SK-N-SH treated with all-trans-retinoic acid at 6 μM for 48 hours (cell line): ENCODE data around the gene ZNF860.

ENCODE experiments used
- ATAC-seq: fragments of 200-7000 bp; cut with Tn5 transposase; 3 replicates; pipeline ENCODE4 v1.9.1; 2020; ENCODE audit warnings: mild to moderate bottlenecking, moderate library complexity
- BACH2 ChIP-seq: fragments of 250-450 bp; sonication (Bioruptor Pico); IDR thresholded peaks from 2 replicates; pipeline ENCODE4 v1.9.0; 2021; ENCODE audit warnings: mild to moderate bottlenecking, borderline replicate concordance
- CSDC2 ChIP-seq: fragments of 250-450 bp; sonication (Bioruptor Pico); IDR thresholded peaks from 2 replicates; pipeline ENCODE4 v1.5.0; 2020; ENCODE audit warnings: mild to moderate bottlenecking, moderate library complexity
- ESRRG ChIP-seq: fragments of 250-450 bp; sonication (Bioruptor Pico); IDR thresholded peaks from 2 replicates; pipeline ENCODE4 v1.6.1; 2021; ENCODE audit warnings: mild to moderate bottlenecking
- GLIS3 ChIP-seq: fragments of 250-450 bp; sonication (Bioruptor Pico); IDR thresholded peaks from 2 replicates; pipeline ENCODE4 v1.5.0; 2020; ENCODE audit warnings: mild to moderate bottlenecking, moderate library complexity
- ISL1 ChIP-seq: fragments of 250-450 bp; sonication (Bioruptor Pico); IDR thresholded peaks from 2 replicates; pipeline ENCODE4 v2.1.2; 2022; ENCODE audit warnings: mild to moderate bottlenecking, moderate library complexity
- OSR1 ChIP-seq: fragments of 250-450 bp; sonication (Bioruptor Pico); IDR thresholded peaks from 2 replicates; pipeline ENCODE4 v1.8.0; 2022; ENCODE audit warnings: moderate library complexity, mild to moderate bottlenecking, inconsistent platforms
- PPARA ChIP-seq: fragments of 250-450 bp; sonication (Bioruptor Pico); IDR thresholded peaks from 2 replicates; pipeline ENCODE4 v1.5.0; 2020; ENCODE audit warnings: mild to moderate bottlenecking, borderline replicate concordance
- RARB ChIP-seq: fragments of 250-450 bp; sonication (Bioruptor Pico); IDR thresholded peaks from 2 replicates; pipeline ENCODE4 v1.8.0; 2021; ENCODE audit warnings: mild to moderate bottlenecking, moderate library complexity
- SNAI2 ChIP-seq: fragments of 250-450 bp; sonication (Bioruptor Pico); IDR thresholded peaks from 2 replicates; pipeline ENCODE4 v1.5.0; 2020; ENCODE audit warnings: mild to moderate bottlenecking, moderate library complexity
- TCF4 ChIP-seq: fragments of 250-450 bp; sonication (Bioruptor Pico); IDR thresholded peaks from 2 replicates; pipeline ENCODE4 v1.8.0; 2021; ENCODE audit warnings: mild to moderate bottlenecking, moderate library complexity, borderline replicate concordance
- TOX ChIP-seq: fragments of 250-450 bp; sonication (Bioruptor Pico); IDR thresholded peaks from 2 replicates; pipeline ENCODE4 v1.8.0; 2021; ENCODE audit warnings: mild to moderate bottlenecking, moderate library complexity, borderline replicate concordance
- ZC3H10 ChIP-seq: fragments of 250-450 bp; sonication (Bioruptor Pico); IDR thresholded peaks from 2 replicates; pipeline ENCODE4 v1.5.1; 2021; ENCODE audit warnings: mild to moderate bottlenecking, moderate library complexity
- ZFP3 ChIP-seq: fragments of 250-450 bp; sonication (Bioruptor Pico); IDR thresholded peaks from 2 replicates; pipeline ENCODE4 v1.5.0; 2020; ENCODE audit warnings: mild to moderate bottlenecking, moderate library complexity
- ZNF565 ChIP-seq: fragments of 450-650 bp; formaldehyde crosslinking; conservative IDR thresholded peaks from 2 replicates; pipeline ENCODE4 v1.5.0; 2020; ENCODE audit warnings: low read depth, mild to moderate bottlenecking, moderate library complexity
- ZNF70 ChIP-seq: fragments of 450-650 bp; formaldehyde crosslinking; IDR thresholded peaks from 2 replicates; pipeline ENCODE4 v1.5.0; 2020; ENCODE audit warnings: mild to moderate bottlenecking, moderate library complexity
- ZNF8 ChIP-seq: fragments of 450-650 bp; formaldehyde crosslinking; IDR thresholded peaks from 2 replicates; pipeline ENCODE4 v1.5.0; 2020; ENCODE audit warnings: mild to moderate bottlenecking, moderate library complexity
- TF ChIP-seq, protein P1 (sequence below): fragments of 250-450 bp; sonication (Bioruptor Pico); IDR thresholded peaks from 2 replicates; pipeline ENCODE4 v1.8.0; 2020; ENCODE audit warnings: mild to moderate bottlenecking, moderate library complexity, borderline replicate concordance
- TF ChIP-seq, protein P2 (sequence below): fragments of 250-450 bp; sonication (Bioruptor Pico); IDR thresholded peaks from 2 replicates; pipeline ENCODE4 v1.5.0; 2020; ENCODE audit warnings: mild to moderate bottlenecking, moderate library complexity
- TF ChIP-seq, protein P3 (sequence below): fragments of 250-450 bp; sonication (Bioruptor Pico); IDR thresholded peaks from 2 replicates; pipeline ENCODE4 v1.5.1; 2020; ENCODE audit warnings: low read depth, mild to moderate bottlenecking, moderate library complexity

The ZNF860 gene

DNA sequence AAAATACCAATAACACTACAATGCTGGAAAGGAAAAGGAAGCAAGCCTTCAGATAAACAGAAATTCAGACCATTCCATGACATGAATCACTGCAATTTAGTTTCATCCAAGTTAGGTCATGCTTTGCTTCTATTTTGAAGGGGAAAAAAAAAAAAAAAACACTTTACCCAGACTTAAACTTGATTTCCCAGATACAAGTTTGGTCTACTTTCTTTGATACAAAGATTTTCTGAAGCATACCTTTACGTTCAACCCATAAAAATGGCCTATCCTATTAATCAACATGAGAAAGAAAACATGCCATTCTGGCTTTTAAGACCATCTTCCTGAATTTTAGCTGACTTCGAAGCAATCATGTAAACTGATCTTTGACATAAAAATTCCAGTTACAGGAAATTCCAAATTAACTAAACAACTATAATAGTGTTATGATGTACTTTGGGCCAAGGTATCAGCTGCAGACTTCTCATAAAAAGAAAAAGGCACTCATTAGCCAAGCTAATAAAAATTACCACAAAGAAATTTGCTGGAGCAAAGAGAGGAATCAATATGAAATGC is 13.1 kb upstream of the ZNF860 start (continued):
- TF ChIP-seq, protein P1, sequence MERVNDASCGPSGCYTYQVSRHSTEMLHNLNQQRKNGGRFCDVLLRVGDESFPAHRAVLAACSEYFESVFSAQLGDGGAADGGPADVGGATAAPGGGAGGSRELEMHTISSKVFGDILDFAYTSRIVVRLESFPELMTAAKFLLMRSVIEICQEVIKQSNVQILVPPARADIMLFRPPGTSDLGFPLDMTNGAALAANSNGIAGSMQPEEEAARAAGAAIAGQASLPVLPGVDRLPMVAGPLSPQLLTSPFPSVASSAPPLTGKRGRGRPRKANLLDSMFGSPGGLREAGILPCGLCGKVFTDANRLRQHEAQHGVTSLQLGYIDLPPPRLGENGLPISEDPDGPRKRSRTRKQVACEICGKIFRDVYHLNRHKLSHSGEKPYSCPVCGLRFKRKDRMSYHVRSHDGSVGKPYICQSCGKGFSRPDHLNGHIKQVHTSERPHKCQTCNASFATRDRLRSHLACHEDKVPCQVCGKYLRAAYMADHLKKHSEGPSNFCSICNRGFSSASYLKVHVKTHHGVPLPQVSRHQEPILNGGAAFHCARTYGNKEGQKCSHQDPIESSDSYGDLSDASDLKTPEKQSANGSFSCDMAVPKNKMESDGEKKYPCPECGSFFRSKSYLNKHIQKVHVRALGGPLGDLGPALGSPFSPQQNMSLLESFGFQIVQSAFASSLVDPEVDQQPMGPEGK = no peak
- TF ChIP-seq RARB (CRISPR knock-in tag) (no peak), ZC3H10 (no peak), CSDC2 (CRISPR knock-in tag) (no peak), ZFP3 (no peak), TCF4 (CRISPR knock-in tag) (no peak)

DNA sequence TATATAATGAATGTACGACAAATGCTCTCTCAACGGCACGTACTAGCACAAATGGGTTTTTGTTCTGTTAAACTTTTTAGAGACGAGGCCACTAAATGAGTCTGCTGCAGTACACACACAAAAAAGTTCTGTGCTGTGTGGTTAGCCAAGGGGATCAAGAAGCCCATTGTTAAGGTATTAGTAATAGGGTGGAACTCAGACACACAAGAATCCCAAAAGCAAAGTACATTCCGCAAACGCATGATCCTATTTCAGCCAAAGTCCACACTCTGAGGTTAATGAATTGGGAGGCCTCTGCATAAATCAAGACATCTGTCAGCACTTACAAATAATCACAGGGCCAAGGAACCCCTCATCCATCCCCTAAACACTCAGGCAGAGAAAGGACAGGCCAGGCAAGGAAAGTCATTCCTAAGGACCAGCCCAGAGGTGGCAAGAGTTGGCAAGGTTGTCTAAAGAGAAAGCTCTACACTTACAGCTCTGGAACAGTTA is 12.6 kb upstream of the ZNF860 start:
- no peak for TF ChIP-seq ESRRG (CRISPR knock-in tag)
- TF ChIP-seq TCF4 (CRISPR knock-in tag) = no peak
- TF ChIP-seq PPARA (CRISPR knock-in tag) = no peak
- TF ChIP-seq TOX (CRISPR knock-in tag) = no peak
- no peak for TF ChIP-seq CSDC2 (CRISPR knock-in tag)
- no peak for TF ChIP-seq ZNF8
- no peak for TF ChIP-seq OSR1 (CRISPR knock-in tag)
- TF ChIP-seq, protein P2, sequence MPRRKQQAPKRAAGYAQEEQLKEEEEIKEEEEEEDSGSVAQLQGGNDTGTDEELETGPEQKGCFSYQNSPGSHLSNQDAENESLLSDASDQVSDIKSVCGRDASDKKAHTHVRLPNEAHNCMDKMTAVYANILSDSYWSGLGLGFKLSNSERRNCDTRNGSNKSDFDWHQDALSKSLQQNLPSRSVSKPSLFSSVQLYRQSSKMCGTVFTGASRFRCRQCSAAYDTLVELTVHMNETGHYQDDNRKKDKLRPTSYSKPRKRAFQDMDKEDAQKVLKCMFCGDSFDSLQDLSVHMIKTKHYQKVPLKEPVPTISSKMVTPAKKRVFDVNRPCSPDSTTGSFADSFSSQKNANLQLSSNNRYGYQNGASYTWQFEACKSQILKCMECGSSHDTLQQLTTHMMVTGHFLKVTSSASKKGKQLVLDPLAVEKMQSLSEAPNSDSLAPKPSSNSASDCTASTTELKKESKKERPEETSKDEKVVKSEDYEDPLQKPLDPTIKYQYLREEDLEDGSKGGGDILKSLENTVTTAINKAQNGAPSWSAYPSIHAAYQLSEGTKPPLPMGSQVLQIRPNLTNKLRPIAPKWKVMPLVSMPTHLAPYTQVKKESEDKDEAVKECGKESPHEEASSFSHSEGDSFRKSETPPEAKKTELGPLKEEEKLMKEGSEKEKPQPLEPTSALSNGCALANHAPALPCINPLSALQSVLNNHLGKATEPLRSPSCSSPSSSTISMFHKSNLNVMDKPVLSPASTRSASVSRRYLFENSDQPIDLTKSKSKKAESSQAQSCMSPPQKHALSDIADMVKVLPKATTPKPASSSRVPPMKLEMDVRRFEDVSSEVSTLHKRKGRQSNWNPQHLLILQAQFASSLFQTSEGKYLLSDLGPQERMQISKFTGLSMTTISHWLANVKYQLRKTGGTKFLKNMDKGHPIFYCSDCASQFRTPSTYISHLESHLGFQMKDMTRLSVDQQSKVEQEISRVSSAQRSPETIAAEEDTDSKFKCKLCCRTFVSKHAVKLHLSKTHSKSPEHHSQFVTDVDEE = no peak
- TF ChIP-seq ZFP3 = no peak
- no peak for TF ChIP-seq GLIS3
- no peak for TF ChIP-seq ZC3H10
- TF ChIP-seq, protein P1 = no peak
- no peak for TF ChIP-seq BACH2 (CRISPR knock-in tag)
- no peak for TF ChIP-seq SNAI2
- no peak for TF ChIP-seq ZNF70 (CRISPR knock-in tag)
- ATAC-seq = no peak

DNA sequence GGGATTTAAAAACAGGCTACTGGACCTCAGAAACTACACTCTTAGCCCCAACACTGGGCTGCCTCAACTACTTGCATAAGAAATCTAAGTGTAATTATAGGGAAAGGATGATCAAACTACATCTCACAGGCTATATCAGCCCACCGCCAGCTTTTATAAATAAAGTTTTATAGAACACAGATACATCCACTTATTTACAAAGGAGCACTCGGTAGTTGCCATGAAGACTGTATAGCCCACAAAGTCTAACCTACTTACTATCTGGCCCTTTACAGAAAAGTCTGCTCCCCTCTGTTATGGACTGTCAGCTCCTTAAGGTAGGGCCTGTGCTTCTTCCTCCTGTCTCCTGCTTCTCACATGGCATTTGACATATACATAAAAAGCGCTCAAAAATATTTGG is 9.9 kb upstream of the ZNF860 start:
- no peak for ATAC-seq
- TF ChIP-seq TOX (CRISPR knock-in tag) (no peak), BACH2 (CRISPR knock-in tag) (no peak), GLIS3 (no peak), ISL1 (CRISPR knock-in tag) (no peak), ESRRG (CRISPR knock-in tag) (no peak), ZNF70 (CRISPR knock-in tag) (no peak), TCF4 (CRISPR knock-in tag) (no peak), ZNF8 (no peak)

DNA sequence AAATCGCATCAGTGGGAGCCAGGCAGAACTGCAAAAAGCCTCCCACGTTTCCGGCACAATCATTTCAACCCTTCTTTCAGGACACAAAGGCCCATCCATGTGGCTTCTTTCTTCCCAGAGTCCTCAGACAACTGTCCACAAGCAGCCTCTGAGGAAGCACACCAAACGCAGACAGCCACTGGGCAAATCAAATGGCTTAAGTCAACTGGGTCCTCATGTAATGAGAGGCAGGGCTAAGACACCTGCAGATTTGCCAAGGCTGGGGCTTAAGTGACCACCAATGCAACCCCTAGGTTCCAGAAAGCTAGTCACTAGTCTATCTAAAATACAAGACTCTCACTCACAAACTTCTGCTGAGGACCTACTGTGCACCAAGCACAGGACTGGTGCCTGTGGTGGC is 8.5 kb upstream of the ZNF860 start:
- no peak for TF ChIP-seq ZNF565 (CRISPR knock-in tag)
- TF ChIP-seq OSR1 (CRISPR knock-in tag) = no peak
- TF ChIP-seq CSDC2 (CRISPR knock-in tag) = no peak
- TF ChIP-seq ZC3H10 = no peak
- TF ChIP-seq, protein P3, sequence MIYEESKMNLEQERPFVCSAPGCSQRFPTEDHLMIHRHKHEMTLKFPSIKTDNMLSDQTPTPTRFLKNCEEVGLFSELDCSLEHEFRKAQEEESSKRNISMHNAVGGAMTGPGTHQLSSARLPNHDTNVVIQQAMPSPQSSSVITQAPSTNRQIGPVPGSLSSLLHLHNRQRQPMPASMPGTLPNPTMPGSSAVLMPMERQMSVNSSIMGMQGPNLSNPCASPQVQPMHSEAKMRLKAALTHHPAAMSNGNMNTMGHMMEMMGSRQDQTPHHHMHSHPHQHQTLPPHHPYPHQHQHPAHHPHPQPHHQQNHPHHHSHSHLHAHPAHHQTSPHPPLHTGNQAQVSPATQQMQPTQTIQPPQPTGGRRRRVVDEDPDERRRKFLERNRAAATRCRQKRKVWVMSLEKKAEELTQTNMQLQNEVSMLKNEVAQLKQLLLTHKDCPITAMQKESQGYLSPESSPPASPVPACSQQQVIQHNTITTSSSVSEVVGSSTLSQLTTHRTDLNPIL (CRISPR knock-in tag) = no peak
- no peak for TF ChIP-seq BACH2 (CRISPR knock-in tag)
- TF ChIP-seq ESRRG (CRISPR knock-in tag) = no peak
- TF ChIP-seq, all 23 proteins: peak for 0
- ATAC-seq = no peak
